Measurements from ENCODE around the gene ZNF726.
"Not testable (repeated sequence)": the region's sequence is repeated elsewhere in the genome, so short reads cannot be mapped to it uniquely, and the experiment has no call there.

DNA sequence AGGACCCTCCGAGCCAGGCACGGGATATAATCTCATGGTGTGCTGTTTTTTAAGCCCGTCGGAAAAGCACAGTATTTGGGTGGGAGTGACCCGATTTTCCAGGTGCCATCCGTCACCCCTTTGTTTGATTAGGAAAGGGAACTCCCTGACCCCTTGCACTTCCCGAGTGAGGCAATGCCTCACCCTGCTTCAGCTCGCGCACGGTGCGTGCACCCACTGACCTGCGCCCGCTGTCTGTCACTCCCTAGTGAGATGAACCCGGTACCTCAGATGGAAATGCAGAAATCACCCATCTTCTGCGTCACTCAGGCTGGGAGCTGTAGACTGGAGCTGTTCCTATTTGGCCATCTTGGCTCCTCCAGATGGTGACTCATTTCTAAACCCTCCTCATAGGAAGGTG, 18.6 kb upstream of the ZNF726 start:
- TF ChIP-seq, protein P1, sequence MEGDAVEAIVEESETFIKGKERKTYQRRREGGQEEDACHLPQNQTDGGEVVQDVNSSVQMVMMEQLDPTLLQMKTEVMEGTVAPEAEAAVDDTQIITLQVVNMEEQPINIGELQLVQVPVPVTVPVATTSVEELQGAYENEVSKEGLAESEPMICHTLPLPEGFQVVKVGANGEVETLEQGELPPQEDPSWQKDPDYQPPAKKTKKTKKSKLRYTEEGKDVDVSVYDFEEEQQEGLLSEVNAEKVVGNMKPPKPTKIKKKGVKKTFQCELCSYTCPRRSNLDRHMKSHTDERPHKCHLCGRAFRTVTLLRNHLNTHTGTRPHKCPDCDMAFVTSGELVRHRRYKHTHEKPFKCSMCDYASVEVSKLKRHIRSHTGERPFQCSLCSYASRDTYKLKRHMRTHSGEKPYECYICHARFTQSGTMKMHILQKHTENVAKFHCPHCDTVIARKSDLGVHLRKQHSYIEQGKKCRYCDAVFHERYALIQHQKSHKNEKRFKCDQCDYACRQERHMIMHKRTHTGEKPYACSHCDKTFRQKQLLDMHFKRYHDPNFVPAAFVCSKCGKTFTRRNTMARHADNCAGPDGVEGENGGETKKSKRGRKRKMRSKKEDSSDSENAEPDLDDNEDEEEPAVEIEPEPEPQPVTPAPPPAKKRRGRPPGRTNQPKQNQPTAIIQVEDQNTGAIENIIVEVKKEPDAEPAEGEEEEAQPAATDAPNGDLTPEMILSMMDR (IDR thresholded peaks at IDR 0.05): not testable (repeated sequence)
- not testable (repeated sequence) for TF ChIP-seq POLR2A (IDR thresholded peaks at IDR 0.05)
